Bronchial epithelial cell (primary cell): ENCODE results near the gene RPL7A. TPM values are rescaled to one million over a fixed set of nuclear protein-coding genes. Genes with fewer than 3 reads are reported as not detected.

ENCODE experiments used
- total RNA-seq: library from RNA; depleted of rRNA; stranded (reverse); fragments of >200 nt; gene quantifications from 2 replicates; pipeline ENCODE4 v1.2.1, GENCODE V29; 2014

The RPL7A gene
- total RNA-seq, 1 donor from 2014 or later: 3,023 TPM

Other genes with a start within 250 kb of the RPL7A start
- 18.7 and 21.1 TPM in 2 replicates for gene RALGDS, start 227.0 kb upstream of the RPL7A start, total RNA-seq
- gene GBGT1, start 184.3 kb upstream of the RPL7A start, total RNA-seq: 1.0 and 1.1 TPM in 2 replicates
- gene OBP2B, start 139.0 kb upstream of the RPL7A start, total RNA-seq: not detected in 2 replicates
- 1.8 and 1.9 TPM in 2 replicates for gene ABO, start 73.0 kb upstream of the RPL7A start, total RNA-seq
- 9.0 and 11.1 TPM in 2 replicates for gene SURF6, start 12.0 kb upstream of the RPL7A start, total RNA-seq
- 17.5 and 21.3 TPM in 2 replicates for gene MED22, start 87 bp upstream of the RPL7A start, total RNA-seq
- 23.4 and 44.5 TPM in 2 replicates for gene SURF1, start 8.3 kb downstream of the RPL7A start, total RNA-seq
- 46.6 and 51.3 TPM in 2 replicates for gene SURF2, start 8.3 kb downstream of the RPL7A start, total RNA-seq
- gene SURF4, start 27.8 kb downstream of the RPL7A start, total RNA-seq: 269 and 295 TPM in 2 replicates
- under 0.01 and 0.38 TPM in 2 replicates for gene STKLD1, start 28.1 kb downstream of the RPL7A start, total RNA-seq
- gene REXO4, start 69.8 kb downstream of the RPL7A start, total RNA-seq: 13.7 and 15.5 TPM in 2 replicates
- gene ADAMTS13, start 74.1 kb downstream of the RPL7A start, total RNA-seq: 0.53 and 1.0 TPM in 2 replicates
- gene CACFD1, start 111.8 kb downstream of the RPL7A start, total RNA-seq: 5.5 and 9.2 TPM in 2 replicates
- gene SLC2A6, start 130.9 kb downstream of the RPL7A start, total RNA-seq: 2.6 and 2.9 TPM in 2 replicates
- gene MYMK, start 176.7 kb downstream of the RPL7A start, total RNA-seq: not detected in 2 replicates
- not detected in 2 replicates for gene ADAMTSL2, start 186.5 kb downstream of the RPL7A start, total RNA-seq